Measurements from ENCODE around the gene PURB.
"Not testable (repeated sequence)": the region's sequence is repeated elsewhere in the genome, so short reads cannot be mapped to it uniquely, and the experiment has no call there.

Gene PURB

GRCh38 chr7:44884621-44885393 lies 523 bp downstream of the PURB start:
- H3K4me3 ChIP-seq (ENCODE audit: low read length), result peak overlapping the region; percentile 76
- no peaks in the 10 kb centered on the region for H3K36me3 ChIP-seq (ENCODE audit: control insufficient read depth, insufficient read depth, low read length)
- peak overlapping the region; percentile 88 for H3K9ac ChIP-seq (ENCODE audit: low read length)
- no peaks in the 10 kb centered on the region for H3K27me3 ChIP-seq (ENCODE audit: control insufficient read depth, insufficient read depth, low read length)
- H3K4me1 ChIP-seq (ENCODE audit: control insufficient read depth, insufficient read depth, low read length), result peaks cover 29% of the 10 kb centered on the region
- peak overlapping the region; percentile 97 for H3K27ac ChIP-seq (ENCODE audit: low read depth, low read length)

GRCh38 chr7:44883961-44884620 lies 1.2 kb downstream of the PURB start:
- Histone ChIP-seq H3K4me3 (ENCODE audit: low read length) (peak overlapping the region; percentile 76), H3K27ac (ENCODE audit: low read depth, low read length) (peak overlapping the region; percentile 97), H3K27me3 (ENCODE audit: control insufficient read depth, insufficient read depth, low read length) (no peaks in the 10 kb centered on the region), H3K36me3 (ENCODE audit: control insufficient read depth, insufficient read depth, low read length) (no peaks in the 10 kb centered on the region), H3K9ac (ENCODE audit: low read length) (peak overlapping the region; percentile 88), H3K4me1 (ENCODE audit: control insufficient read depth, insufficient read depth, low read length) (peaks cover 32% of the 10 kb centered on the region)

DNA sequence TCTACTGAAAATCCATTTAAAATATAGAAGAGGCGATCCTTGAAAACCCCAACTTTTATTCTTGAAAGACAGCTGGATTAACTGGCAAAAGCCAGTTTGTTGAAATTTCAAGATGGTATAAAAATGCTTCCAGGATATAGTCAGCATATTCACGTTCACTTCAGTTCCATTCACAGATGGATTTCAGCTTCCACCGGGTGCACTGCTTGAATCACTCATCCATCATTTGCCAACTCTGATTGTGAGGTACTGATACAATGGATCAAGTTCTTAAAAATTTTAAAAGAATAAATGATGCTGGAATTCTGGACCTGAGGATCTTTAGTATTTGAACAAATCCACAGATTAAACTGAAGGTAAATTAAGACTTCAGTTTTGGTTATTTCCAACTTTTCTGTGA lies 2.4 kb downstream of the PURB start:
- H3K27ac ChIP-seq (ENCODE audit: low read depth, low read length), result no peak overlapping the region
- no peaks in the 10 kb centered on the region for H3K36me3 ChIP-seq (ENCODE audit: control insufficient read depth, insufficient read depth, low read length)
- H3K27me3 ChIP-seq (ENCODE audit: control insufficient read depth, insufficient read depth, low read length), result no peaks in the 10 kb centered on the region
- H3K4me1 ChIP-seq (ENCODE audit: control insufficient read depth, insufficient read depth, low read length), result peaks cover 32% of the 10 kb centered on the region
- no peak overlapping the region for H3K9ac ChIP-seq (ENCODE audit: low read length)
- peak overlapping the region; percentile 18 for H3K4me3 ChIP-seq (ENCODE audit: low read length)

GRCh38 chr7:44881610-44882009 lies 3.7 kb downstream of the PURB start:
- no peaks in the 10 kb centered on the region for H3K27me3 ChIP-seq (ENCODE audit: control insufficient read depth, insufficient read depth, low read length)
- peak overlapping the region; percentile 52 for H3K27ac ChIP-seq (ENCODE audit: low read depth, low read length)
- no peak overlapping the region for H3K9ac ChIP-seq (ENCODE audit: low read length)
- H3K4me3 ChIP-seq (ENCODE audit: low read length), result peak overlapping the region; percentile 14
- peaks cover 32% of the 10 kb centered on the region for H3K4me1 ChIP-seq (ENCODE audit: control insufficient read depth, insufficient read depth, low read length)
- no peaks in the 10 kb centered on the region for H3K36me3 ChIP-seq (ENCODE audit: control insufficient read depth, insufficient read depth, low read length)

DNA sequence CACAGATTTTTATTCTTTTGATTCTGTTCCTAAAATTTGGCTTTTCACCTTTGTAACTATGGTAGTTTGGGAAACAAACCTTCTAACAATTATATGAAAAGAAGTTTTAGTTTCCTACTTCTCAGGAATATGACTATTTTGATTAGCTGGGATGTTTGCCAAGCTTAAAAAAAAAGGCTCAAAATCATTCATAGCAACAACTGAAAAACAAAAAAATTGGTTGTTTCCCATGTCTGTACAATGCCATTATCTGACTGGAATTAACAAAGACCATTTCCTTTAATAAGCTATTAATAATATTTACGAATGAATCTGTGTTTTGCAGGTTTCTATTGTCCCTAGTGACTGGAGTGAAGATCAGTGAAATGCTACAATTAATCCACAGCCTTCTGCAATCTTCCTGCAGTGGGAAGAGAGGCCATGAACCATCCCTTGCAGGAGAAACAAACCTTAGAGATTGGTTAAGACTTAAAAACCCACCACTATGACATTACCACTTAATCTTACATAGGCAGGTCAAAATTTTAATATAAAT lies 4.2 kb downstream of the PURB start:
- H3K4me3 ChIP-seq (ENCODE audit: low read length), result peak overlapping the region; percentile 14
- peak overlapping the region; percentile 52 for H3K27ac ChIP-seq (ENCODE audit: low read depth, low read length)
- no peaks in the 10 kb centered on the region for H3K36me3 ChIP-seq (ENCODE audit: control insufficient read depth, insufficient read depth, low read length)
- H3K9ac ChIP-seq (ENCODE audit: low read length), result no peak overlapping the region
- no peaks in the 10 kb centered on the region for H3K27me3 ChIP-seq (ENCODE audit: control insufficient read depth, insufficient read depth, low read length)
- H3K4me1 ChIP-seq (ENCODE audit: control insufficient read depth, insufficient read depth, low read length), result peaks cover 30% of the 10 kb centered on the region

GRCh38 chr7:44880317-44881018 lies 4.9 kb downstream of the PURB start:
- H3K27me3 ChIP-seq (ENCODE audit: control insufficient read depth, insufficient read depth, low read length), result no peaks in the 10 kb centered on the region
- H3K27ac ChIP-seq (ENCODE audit: low read depth, low read length), result no peak overlapping the region
- H3K4me3 ChIP-seq (ENCODE audit: low read length), result peak overlapping the region; percentile 24
- no peaks in the 10 kb centered on the region for H3K36me3 ChIP-seq (ENCODE audit: control insufficient read depth, insufficient read depth, low read length)
- peaks cover 27% of the 10 kb centered on the region for H3K4me1 ChIP-seq (ENCODE audit: control insufficient read depth, insufficient read depth, low read length)
- H3K9ac ChIP-seq (ENCODE audit: low read length), result no peak overlapping the region

DNA sequence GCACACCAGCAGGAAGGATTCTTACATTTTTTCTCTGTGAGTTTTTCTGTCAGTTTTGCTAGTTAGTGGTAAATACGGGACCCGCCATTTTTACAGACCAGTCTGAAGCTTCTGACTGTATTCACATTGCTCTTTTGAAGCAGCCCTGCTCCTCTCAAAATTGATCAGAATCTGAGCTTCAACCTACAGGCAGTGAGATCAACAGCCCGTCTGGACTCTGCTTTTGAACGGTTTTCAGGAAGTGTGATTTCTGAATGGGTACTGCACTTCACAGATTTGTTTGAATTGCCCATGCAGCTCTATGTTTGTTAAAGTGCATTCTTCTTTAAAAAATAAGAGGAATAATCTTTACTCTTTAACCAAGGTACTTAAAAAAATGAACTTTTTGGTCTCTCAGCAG lies 8.9 kb downstream of the PURB start:
- Histone ChIP-seq H3K4me1 (ENCODE audit: control insufficient read depth, insufficient read depth, low read length) (peaks cover 10% of the 10 kb centered on the region), H3K4me3 (ENCODE audit: low read length) (no peak overlapping the region), H3K9ac (ENCODE audit: low read length) (no peak overlapping the region), H3K36me3 (ENCODE audit: control insufficient read depth, insufficient read depth, low read length) (no peaks in the 10 kb centered on the region), H3K27me3 (ENCODE audit: control insufficient read depth, insufficient read depth, low read length) (no peaks in the 10 kb centered on the region), H3K27ac (ENCODE audit: low read depth, low read length) (no peak overlapping the region)

DNA sequence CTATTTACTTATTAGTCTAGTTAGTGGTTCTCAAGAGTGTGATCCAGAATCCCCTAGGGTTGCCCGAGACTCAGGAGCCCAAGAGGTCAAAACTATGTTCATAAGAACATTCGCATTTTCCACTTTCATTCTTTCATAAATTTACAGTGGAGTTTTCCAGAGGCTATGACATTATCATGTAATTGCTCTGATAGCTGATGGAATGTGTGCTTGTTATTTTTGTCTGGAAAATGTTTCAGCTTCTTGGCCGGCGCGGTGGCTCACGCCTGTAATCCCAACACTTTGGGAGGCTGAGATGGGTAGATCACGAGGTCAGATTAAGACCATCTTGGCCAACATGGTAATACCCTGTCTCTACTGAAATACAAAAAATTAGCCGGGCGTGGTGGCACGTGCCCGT lies 10.1 kb downstream of the PURB start:
- Histone ChIP-seq H3K36me3 (ENCODE audit: control insufficient read depth, insufficient read depth, low read length) (no peaks in the 10 kb centered on the region), H3K27me3 (ENCODE audit: control insufficient read depth, insufficient read depth, low read length) (no peaks in the 10 kb centered on the region), H3K4me1 (ENCODE audit: control insufficient read depth, insufficient read depth, low read length) (peaks cover 5% of the 10 kb centered on the region), H3K4me3 (ENCODE audit: low read length) (no peak overlapping the region), H3K9ac (ENCODE audit: low read length) (no peak overlapping the region), H3K27ac (ENCODE audit: low read depth, low read length) (no peak overlapping the region)

DNA sequence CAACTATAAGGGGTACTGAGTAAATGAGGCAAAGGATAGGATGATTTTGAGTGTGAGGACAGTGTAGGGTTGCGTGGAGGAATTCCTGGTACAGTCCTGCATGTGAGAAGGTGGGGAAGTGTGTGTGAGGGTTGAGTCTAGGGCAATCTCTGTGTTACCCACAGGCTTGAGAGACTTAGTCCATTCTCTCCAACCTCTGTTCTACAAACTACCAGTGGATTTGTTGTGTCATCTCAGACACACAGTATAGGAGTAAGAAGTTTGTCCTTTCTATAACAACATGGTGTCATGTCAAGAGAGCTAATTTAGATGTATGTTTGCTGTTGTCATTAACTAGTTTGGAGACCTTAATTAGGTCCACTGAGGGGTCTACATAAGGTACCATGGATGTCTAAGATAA lies 12.5 kb downstream of the PURB start:
- H3K4me3 ChIP-seq (ENCODE audit: low read length), result no peak overlapping the region
- no peak overlapping the region for H3K27ac ChIP-seq (ENCODE audit: low read depth, low read length)
- no peaks in the 10 kb centered on the region for H3K36me3 ChIP-seq (ENCODE audit: control insufficient read depth, insufficient read depth, low read length)
- no peak overlapping the region for H3K9ac ChIP-seq (ENCODE audit: low read length)
- H3K4me1 ChIP-seq (ENCODE audit: control insufficient read depth, insufficient read depth, low read length), result no peaks in the 10 kb centered on the region
- no peaks in the 10 kb centered on the region for H3K27me3 ChIP-seq (ENCODE audit: control insufficient read depth, insufficient read depth, low read length)

GRCh38 chr7:44871918-44872317 lies 13.4 kb downstream of the PURB start:
- not testable (repeated sequence) for H3K4me3 ChIP-seq (ENCODE audit: low read length); H3K27me3 ChIP-seq (ENCODE audit: control insufficient read depth, insufficient read depth, low read length); H3K27ac ChIP-seq (ENCODE audit: low read depth, low read length); H3K36me3 ChIP-seq (ENCODE audit: control insufficient read depth, insufficient read depth, low read length); H3K4me1 ChIP-seq (ENCODE audit: control insufficient read depth, insufficient read depth, low read length); H3K9ac ChIP-seq (ENCODE audit: low read length)

GRCh38 chr7:44870780-44871179 lies 14.6 kb downstream of the PURB start:
- not testable (repeated sequence) for H3K4me1 ChIP-seq (ENCODE audit: control insufficient read depth, insufficient read depth, low read length); H3K9ac ChIP-seq (ENCODE audit: low read length); H3K4me3 ChIP-seq (ENCODE audit: low read length); H3K36me3 ChIP-seq (ENCODE audit: control insufficient read depth, insufficient read depth, low read length); H3K27ac ChIP-seq (ENCODE audit: low read depth, low read length); H3K27me3 ChIP-seq (ENCODE audit: control insufficient read depth, insufficient read depth, low read length)

GRCh38 chr7:44870336-44870735 lies 15.0 kb downstream of the PURB start:
- H3K27me3 ChIP-seq (ENCODE audit: control insufficient read depth, insufficient read depth, low read length); H3K36me3 ChIP-seq (ENCODE audit: control insufficient read depth, insufficient read depth, low read length); H3K4me1 ChIP-seq (ENCODE audit: control insufficient read depth, insufficient read depth, low read length); H3K9ac ChIP-seq (ENCODE audit: low read length); H3K27ac ChIP-seq (ENCODE audit: low read depth, low read length); H3K4me3 ChIP-seq (ENCODE audit: low read length): not testable (repeated sequence)
